Activated naive CD8-positive, alpha-beta T cell treated with anti-CD3 and anti-CD28 coated beads for 36 hours (primary cell): Measurements from ENCODE around the gene REST. TPM values are rescaled to one million over a fixed set of nuclear protein-coding genes. Genes with fewer than 3 reads are reported as not detected.

Experiments used
- DNase-seq: peaks from one replicate; pipeline ENCODE4 v3.0.0; 2021
- H3K27ac Mint-ChIP-seq: one replicate; pipeline ENCODE4 v1.8.0; 2022; ENCODE audit warnings: mild to moderate bottlenecking, moderate library complexity, mixed read lengths
- H3K27me3 Mint-ChIP-seq: one replicate; pipeline ENCODE4 v1.8.0; 2022; ENCODE audit warnings: mild to moderate bottlenecking, mixed read lengths
- H3K36me3 Mint-ChIP-seq: one replicate; pipeline ENCODE4 v1.8.0; 2021; ENCODE audit warnings: mild to moderate bottlenecking, mixed read lengths
- H3K4me1 Mint-ChIP-seq: one replicate; pipeline ENCODE4 v1.8.0; 2021; ENCODE audit warnings: mixed read lengths
- H3K4me3 Mint-ChIP-seq: one replicate; pipeline ENCODE4 v1.8.0; 2022; ENCODE audit warnings: mild to moderate bottlenecking, moderate library complexity, mixed read lengths
- H3K9me3 Mint-ChIP-seq: one replicate; pipeline ENCODE4 v1.8.0; 2022; ENCODE audit warnings: mixed read lengths
- total RNA-seq, 2 experiments: library from RNA; stranded (reverse); gene quantifications; one replicate each; pipeline ENCODE4 v1.2.3, GENCODE V29; 2021

REST gene
- total RNA-seq, 2 experiments from 2014 or later = 35.3 to 35.6 TPM

GRCh38 chr4:56978750-56979303, 71.1 kb downstream of the REST start, which contains the start of gene POLR2B:
POLR2B (plus strand) TSS chr4:56978896; CDS start chr4:56978986, 90 bp downstream.
- Mint-ChIP-seq H3K27me3 (no peaks in the 10 kb centered on the region), H3K36me3 (peaks cover 62% of the 10 kb centered on the region), H3K9me3 (peaks cover 3% of the 10 kb centered on the region), H3K4me3 (peak within 1 kb of the TSS; percentile 100), H3K4me1 (peaks cover 38% of the 10 kb centered on the region), H3K27ac (peak within 1 kb of the TSS; percentile 100)
- DNase-seq = peak; percentile 89

GRCh38 chr4:56979421-56980072, 71.8 kb downstream of the REST start:
- peak; percentile 64 for DNase-seq
- Mint-ChIP-seq H3K4me3 (peak overlapping the region; percentile 100), H3K27me3 (no peaks in the 10 kb centered on the region), H3K36me3 (peaks cover 62% of the 10 kb centered on the region), H3K4me1 (peaks cover 35% of the 10 kb centered on the region), H3K9me3 (no peaks in the 10 kb centered on the region), H3K27ac (peak overlapping the region; percentile 100)

- Mint-ChIP-seq H3K36me3 (peaks cover 48% of the 10 kb centered on the region), H3K9me3 (no peaks in the 10 kb centered on the region), H3K27ac (peak overlapping the region; percentile 85), H3K27me3 (no peaks in the 10 kb centered on the region), H3K4me3 (peak overlapping the region; percentile 100), H3K4me1 (peaks cover 29% of the 10 kb centered on the region)
- DNase-seq = no peak
Observed at GRCh38 chr4:56981795-56982201, 74.1 kb downstream of the REST start.

- Mint-ChIP-seq H3K36me3 (peaks cover 55% of the 10 kb centered on the region), H3K27ac (no peak overlapping the region), H3K27me3 (no peaks in the 10 kb centered on the region), H3K9me3 (no peaks in the 10 kb centered on the region), H3K4me3 (no peak overlapping the region), H3K4me1 (peaks cover 35% of the 10 kb centered on the region)
- DNase-seq = no peak
Observed at GRCh38 chr4:56986192-56986591, 78.5 kb downstream of the REST start.

- peaks cover 35% of the 10 kb centered on the region for H3K4me1 Mint-ChIP-seq
- peaks cover 57% of the 10 kb centered on the region for H3K36me3 Mint-ChIP-seq
- no peaks in the 10 kb centered on the region for H3K9me3 Mint-ChIP-seq
- H3K27me3 Mint-ChIP-seq = no peaks in the 10 kb centered on the region
- H3K4me3 Mint-ChIP-seq = no peak overlapping the region
- no peak for DNase-seq
- H3K27ac Mint-ChIP-seq = no peak overlapping the region
Observed at GRCh38 chr4:56986952-56987351, 79.3 kb downstream of the REST start.

- no peak overlapping the region for H3K4me3 Mint-ChIP-seq
- no peaks in the 10 kb centered on the region for H3K9me3 Mint-ChIP-seq
- peaks cover 31% of the 10 kb centered on the region for H3K4me1 Mint-ChIP-seq
- DNase-seq = no peak
- peaks cover 43% of the 10 kb centered on the region for H3K36me3 Mint-ChIP-seq
- H3K27ac Mint-ChIP-seq = peak overlapping the region; percentile 46
- H3K27me3 Mint-ChIP-seq = no peaks in the 10 kb centered on the region
Observed at GRCh38 chr4:56990109-56990905, 82.6 kb downstream of the REST start.

GRCh38 chr4:56995525-56995924, 87.8 kb downstream of the REST start:
- peaks cover 41% of the 10 kb centered on the region for H3K36me3 Mint-ChIP-seq

GRCh38 chr4:56999751-57000150, 92.1 kb downstream of the REST start:
- Mint-ChIP-seq H3K9me3 (no peaks in the 10 kb centered on the region), H3K36me3 (peaks cover 32% of the 10 kb centered on the region), H3K27me3 (no peaks in the 10 kb centered on the region), H3K4me1 (peaks cover 6% of the 10 kb centered on the region), H3K4me3 (no peak overlapping the region), H3K27ac (no peak overlapping the region)
- no peak for DNase-seq

More at GRCh38 chr4:56995525-56995924, 87.8 kb downstream of the REST start:
- Mint-ChIP-seq H3K4me3 (no peak overlapping the region), H3K27ac (no peak overlapping the region), H3K9me3 (no peaks in the 10 kb centered on the region), H3K27me3 (no peaks in the 10 kb centered on the region), H3K4me1 (peaks cover 24% of the 10 kb centered on the region)
- no peak for DNase-seq

GRCh38 chr4:57013543-57014120, 105.9 kb downstream of the REST start:
- DNase-seq = no peak
- Mint-ChIP-seq H3K27me3 (no peaks in the 10 kb centered on the region), H3K4me3 (no peak overlapping the region), H3K9me3 (no peaks in the 10 kb centered on the region), H3K36me3 (peaks cover 24% of the 10 kb centered on the region), H3K4me1 (peaks cover 2% of the 10 kb centered on the region), H3K27ac (no peak overlapping the region)

Other genes with a start within 250 kb of the REST start
- 10 to 100 TPM; 16.5 to 18.1 TPM for gene HOPX, start 226.6 kb upstream of the REST start, total RNA-seq
- gene SPINK2, start 86.2 kb upstream of the REST start, total RNA-seq = 1 to 10 TPM in 1 of 2 experiments, under 1 TPM in 1; 0.78 to 1.3 TPM
- gene NOA1, start 69.7 kb downstream of the REST start, total RNA-seq = 10 to 100 TPM; 28.5 to 29.6 TPM
- 100 to 1,000 TPM; 142 to 144 TPM for gene POLR2B, start 71.0 kb downstream of the REST start, total RNA-seq
- gene IGFBP7, start 202.5 kb downstream of the REST start, total RNA-seq = not detected